Astrocyte of the hippocampus (primary cell): ENCODE measurements around the gene IL10RA.
"Not testable (repeated sequence)": the region's sequence is repeated elsewhere in the genome, so short reads cannot be mapped to it uniquely, and the experiment has no call there.

ENCODE experiments used
- DNase-seq: peaks from one replicate; pipeline ENCODE4 v3.0.0; 2011; ENCODE audit warnings: low read depth, low spot score

IL10RA gene

DNA sequence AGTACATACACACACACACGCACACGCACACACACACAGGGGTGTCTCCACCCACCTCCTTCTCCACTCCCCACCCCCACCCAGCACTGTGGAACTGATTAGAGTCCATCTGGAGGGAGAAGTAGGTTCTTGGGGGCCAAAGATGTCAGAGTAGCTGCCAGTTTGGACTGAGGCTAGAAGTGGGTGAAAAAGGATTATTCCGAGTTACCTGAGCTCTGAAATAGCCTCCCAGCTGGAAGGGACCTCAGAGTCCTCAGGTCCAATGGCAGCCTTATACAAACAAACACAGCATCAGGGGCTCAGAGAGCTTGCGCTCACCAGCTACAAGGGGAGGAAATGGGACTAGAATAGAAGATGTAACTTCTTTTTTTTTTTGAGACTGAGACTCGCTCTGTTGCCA is 20.8 kb downstream of the IL10RA start:
- no peak for DNase-seq

DNA sequence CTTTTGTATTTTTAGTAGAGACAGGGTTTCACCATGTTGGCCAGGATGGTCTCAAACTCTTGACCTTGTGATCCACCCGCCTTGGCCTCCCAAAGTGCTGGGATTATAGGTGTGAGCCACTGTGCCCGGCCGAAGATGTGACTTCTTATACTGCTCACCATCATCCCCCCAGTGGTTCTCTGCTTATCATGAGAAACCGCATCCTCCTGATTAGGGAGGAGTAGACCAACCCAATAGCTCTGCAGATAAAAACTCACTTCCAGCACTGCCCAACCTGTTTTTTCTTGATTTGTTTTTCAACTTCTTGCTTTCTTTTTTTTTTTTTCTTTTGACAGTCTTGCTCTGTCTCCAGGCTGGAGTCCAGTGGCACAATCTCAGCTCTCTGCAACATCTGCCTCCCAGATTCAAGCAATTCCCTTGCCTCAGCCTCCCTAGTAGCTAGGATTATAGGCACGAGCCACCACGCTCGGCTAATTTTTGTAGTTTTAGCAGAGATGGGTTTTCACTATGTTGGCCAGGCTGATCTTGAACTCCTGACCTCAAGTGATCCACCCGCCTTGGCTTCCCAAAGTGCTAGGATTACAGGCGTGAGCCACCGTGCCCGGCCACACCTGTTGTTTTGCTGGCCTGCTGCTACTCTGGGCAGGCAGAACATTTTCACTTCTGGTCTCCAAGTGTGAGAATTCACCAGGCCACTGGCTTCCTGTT is 21.5 kb downstream of the IL10RA start:
- not testable (repeated sequence) for DNase-seq

DNA sequence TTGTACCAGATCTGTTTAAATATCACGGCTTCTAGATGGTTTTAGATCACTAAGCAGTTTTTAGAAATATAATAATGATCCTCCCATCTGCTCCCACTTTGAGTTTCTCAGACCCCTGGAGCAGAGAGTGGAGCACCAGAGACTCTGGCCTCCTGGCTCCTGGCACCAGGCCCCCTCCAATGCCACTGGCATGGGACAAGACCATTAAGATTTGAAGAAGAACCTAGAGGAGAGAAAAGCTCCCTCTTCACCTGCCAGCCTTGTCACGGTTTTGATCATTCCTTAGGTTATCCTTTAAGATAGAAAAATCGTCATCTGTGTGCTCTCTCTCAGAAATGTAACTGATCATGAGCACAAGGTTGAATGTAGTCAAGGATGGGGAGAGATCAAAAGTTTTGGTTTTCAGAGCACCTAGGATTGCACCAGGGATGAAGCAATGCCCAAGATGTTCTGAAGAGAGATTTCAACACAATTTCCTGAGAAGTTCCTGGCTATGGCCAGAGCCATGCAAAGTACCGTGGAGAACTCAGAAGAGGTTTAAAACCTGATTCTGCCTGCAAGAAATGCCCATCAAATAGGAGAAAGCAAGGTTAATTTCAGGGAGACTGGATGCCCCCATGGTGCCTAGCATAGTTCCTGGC is 22.2 kb downstream of the IL10RA start:
- DNase-seq, result no peak

GRCh38 chr11:118009864-118010737 is 23.9 kb downstream of the IL10RA start:
- DNase-seq, result no peak

- DNase-seq, result no peak
Measured at GRCh38 chr11:118010738-118011461, 24.7 kb downstream of the IL10RA start.

GRCh38 chr11:118012083-118012669 is 26.0 kb downstream of the IL10RA start:
- DNase-seq, result peak; percentile 33

GRCh38 chr11:118014022-118014421 is 27.8 kb downstream of the IL10RA start:
- no peak for DNase-seq

- no peak for DNase-seq
Measured at GRCh38 chr11:118015385-118015841, 29.2 kb downstream of the IL10RA start.

DNA sequence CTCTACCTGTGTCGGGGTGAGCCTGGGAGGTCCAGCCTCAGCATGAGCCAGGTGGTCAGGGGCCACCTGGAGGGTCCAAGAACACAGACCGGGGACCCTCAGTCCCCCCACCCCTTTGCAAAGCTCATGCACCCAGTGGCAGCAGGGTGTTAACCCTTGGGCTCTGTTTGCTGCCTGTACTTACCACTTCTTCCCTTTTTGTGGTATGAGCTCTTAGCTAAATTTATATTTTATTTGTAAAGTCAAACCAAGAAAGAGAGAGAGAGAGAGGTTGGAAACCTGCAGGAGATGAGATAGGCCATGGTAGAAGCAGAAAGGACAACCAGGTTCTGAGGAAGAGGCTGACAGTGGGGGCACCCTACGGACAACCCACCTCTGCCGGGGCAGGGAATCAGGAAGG is 29.9 kb downstream of the IL10RA start:
- DNase-seq, result no peak

- no peak for DNase-seq
Measured at GRCh38 chr11:118017111-118017510, 30.9 kb downstream of the IL10RA start.

- DNase-seq, result no peak
Measured at GRCh38 chr11:118017631-118018315, 31.6 kb downstream of the IL10RA start.

DNA sequence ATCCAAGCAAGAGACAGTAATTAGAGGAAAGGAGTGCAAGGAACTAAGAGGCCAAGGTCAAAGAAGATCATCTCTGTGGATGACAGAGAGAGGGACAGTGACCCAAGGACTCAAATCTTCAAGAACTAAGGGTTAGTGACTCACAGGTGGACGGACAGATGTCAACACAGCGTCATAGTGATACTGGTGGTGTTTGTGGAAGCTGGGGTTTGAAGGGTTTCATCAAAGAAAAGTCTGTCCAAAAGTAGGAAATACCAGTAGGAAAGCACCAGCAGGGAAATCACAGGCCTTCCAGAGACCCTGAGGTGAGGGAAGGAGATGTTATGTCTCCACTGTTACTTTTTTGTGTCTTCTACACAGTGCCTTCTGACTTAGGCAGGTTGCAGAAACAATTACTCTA is 32.2 kb downstream of the IL10RA start:
- no peak for DNase-seq

- DNase-seq, result no peak
Measured at GRCh38 chr11:118021146-118021545, 35.0 kb downstream of the IL10RA start.

DNA sequence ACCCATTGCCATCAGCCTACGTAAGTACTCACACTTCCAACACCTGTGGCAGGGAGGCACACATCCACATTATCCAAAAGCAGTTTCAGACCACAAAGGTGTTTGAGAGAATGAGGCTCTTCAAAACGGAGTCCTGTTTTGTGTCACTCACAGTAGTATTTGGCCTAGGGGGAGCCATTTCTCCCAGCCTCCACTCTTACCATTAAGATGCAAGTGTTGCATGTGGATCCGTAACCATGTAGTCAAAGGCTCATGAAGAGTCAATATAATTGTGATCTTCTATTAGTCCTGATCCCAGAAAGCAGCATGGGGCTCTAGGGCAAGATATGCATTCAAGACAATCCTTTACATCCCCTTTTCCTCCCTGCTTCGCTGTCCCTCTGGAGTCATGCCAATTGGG is 41.5 kb downstream of the IL10RA start:
- DNase-seq, result no peak

GRCh38 chr11:118028626-118029025 is 42.4 kb downstream of the IL10RA start:
- no peak for DNase-seq

- DNase-seq, result no peak
Measured at GRCh38 chr11:118033443-118033842, 47.2 kb downstream of the IL10RA start.

DNA sequence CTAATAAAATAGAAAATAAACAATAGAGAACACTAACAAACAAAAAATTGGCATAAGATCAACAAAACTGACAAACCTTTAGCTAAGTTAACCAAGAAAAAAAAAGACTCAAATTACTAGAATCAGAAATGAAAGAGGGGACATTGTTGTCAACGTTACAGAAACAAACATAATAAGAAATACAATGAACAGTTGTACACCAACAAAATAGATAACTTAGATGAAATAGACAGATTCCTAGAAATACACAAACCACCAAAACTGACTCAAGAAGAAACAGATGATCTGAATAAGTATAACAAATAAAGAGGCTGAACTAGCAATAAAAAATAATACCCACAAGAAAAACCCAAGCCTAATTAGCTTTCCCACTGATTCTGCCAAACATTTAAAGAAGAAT is 55.9 kb downstream of the IL10RA start:
- no peak for DNase-seq

DNA sequence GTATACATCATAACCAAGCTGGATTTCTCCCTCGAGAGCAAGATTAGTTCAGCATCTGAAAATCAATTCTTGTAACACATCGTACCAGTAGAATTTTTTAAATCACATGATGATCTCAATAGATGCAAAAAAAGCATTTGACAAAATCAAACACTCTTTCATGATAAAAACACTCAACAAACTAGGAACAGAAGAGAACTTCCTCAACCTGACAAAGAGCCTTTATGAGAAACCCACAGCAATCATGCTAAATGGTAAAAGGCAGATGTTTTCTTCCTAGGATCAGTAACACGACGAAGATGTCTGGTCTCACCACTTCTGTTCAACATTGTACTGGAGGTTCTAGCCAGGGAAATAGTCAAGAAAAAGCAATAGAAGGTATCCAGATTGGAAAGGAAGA is 56.6 kb downstream of the IL10RA start:
- no peak for DNase-seq

GRCh38 chr11:118045191-118045590 is 59.0 kb downstream of the IL10RA start:
- no peak for DNase-seq

- no peak for DNase-seq
Measured at GRCh38 chr11:118046051-118046963, 60.1 kb downstream of the IL10RA start.
